ENCODE measurements around the gene TRO.

TRO gene

DNA sequence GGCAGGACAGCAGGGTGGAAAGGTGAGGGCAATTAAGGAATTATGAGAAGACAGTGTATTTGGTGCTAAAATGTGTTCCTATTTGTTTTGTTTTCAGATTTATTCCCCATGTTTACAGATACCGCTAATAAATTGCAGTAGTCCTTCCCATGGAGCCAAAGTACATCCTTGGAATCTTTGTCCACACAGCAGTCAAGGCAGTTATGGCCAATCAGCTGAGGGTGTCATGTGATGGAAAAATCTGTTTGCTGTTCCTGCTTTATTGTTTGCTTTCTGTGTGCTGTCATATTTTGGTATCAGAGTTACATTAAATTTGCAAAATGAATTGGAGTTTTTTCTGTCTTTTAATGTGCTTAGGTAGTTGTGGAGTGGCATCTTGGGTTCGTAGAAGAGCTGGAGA lies 10.5 kb downstream of the TRO start:
- ChIA-PET POLR2A (ENCODE audit: low non-redundant PET) (no interaction called here), CTCF (no interaction called here)
- H3K27ac ChIP-seq, result no peak overlapping the region
- TF ChIP-seq, protein P1, sequence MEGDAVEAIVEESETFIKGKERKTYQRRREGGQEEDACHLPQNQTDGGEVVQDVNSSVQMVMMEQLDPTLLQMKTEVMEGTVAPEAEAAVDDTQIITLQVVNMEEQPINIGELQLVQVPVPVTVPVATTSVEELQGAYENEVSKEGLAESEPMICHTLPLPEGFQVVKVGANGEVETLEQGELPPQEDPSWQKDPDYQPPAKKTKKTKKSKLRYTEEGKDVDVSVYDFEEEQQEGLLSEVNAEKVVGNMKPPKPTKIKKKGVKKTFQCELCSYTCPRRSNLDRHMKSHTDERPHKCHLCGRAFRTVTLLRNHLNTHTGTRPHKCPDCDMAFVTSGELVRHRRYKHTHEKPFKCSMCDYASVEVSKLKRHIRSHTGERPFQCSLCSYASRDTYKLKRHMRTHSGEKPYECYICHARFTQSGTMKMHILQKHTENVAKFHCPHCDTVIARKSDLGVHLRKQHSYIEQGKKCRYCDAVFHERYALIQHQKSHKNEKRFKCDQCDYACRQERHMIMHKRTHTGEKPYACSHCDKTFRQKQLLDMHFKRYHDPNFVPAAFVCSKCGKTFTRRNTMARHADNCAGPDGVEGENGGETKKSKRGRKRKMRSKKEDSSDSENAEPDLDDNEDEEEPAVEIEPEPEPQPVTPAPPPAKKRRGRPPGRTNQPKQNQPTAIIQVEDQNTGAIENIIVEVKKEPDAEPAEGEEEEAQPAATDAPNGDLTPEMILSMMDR (conservative IDR thresholded peaks at IDR 0.05; ENCODE audit: low read depth), result no peak
- DNase-seq (ENCODE audit: low spot score), result no peak

DNA sequence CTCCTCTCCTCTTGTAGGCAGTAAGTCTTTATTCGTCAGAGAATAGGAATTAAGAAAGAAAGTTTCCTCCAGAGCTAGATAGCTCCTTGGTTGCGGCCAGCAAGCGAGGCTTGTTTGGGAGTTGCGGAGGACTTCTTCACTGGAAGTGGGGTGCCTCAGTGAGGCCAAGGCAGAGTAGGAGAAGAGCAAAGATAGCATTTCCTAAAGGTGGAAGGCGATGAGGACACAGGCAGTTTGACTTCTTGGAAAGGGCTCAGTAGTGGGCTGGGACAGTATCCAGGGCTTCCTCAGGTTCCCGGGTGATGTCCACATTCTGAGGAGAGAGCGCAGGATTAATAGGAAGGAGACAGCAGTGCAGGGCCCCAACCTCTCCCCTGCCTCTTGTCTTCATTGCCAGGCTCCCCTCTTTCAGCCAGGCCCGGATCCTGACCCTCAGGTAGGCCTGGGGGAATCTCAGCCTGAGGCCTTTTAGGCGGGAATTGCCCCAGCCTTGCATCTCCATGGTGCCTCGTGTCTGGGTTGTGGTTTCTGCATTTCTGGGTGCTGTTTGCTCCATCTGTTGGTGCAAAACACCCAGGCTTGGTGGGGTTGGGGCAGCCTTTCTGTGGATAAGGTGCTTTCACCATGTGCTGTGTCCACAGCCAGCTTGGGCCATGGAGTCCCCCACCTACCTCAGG lies 12.7 kb downstream of the TRO start:
- ChIA-PET POLR2A (ENCODE audit: low non-redundant PET) (no interaction called here), CTCF (no interaction called here)
- no peak for DNase-seq (ENCODE audit: low spot score)
- TF ChIP-seq, protein P1 (conservative IDR thresholded peaks at IDR 0.05; ENCODE audit: low read depth), result no peak
- H3K27ac ChIP-seq, result no peak overlapping the region

DNA sequence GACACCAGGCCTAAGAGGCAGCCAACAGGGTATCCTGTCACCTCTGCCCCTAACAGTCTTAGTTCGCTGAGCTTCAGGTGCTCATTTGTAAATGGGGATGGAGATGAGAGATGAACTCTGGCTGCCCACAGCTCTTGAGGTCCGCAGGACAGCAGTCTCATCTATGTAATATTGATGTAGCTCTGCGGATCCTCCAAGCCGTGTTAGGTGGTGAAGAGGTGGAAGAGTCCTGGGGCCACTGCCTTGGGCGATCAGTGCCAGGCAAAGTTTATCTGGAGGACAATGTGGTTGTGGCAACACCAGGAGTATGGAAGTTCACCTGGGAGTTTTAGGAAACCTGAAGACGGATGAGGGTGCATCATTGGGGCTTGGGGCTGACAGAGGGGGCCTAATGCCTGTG lies 13.4 kb downstream of the TRO start:
- POLR2A ChIA-PET (ENCODE audit: low non-redundant PET), result no interaction called here
- CTCF ChIA-PET, result no interaction called here
- no peak overlapping the region for H3K27ac ChIP-seq
- TF ChIP-seq, protein P1 (conservative IDR thresholded peaks at IDR 0.05; ENCODE audit: low read depth), result no peak
- DNase-seq (ENCODE audit: low spot score), result no peak

DNA sequence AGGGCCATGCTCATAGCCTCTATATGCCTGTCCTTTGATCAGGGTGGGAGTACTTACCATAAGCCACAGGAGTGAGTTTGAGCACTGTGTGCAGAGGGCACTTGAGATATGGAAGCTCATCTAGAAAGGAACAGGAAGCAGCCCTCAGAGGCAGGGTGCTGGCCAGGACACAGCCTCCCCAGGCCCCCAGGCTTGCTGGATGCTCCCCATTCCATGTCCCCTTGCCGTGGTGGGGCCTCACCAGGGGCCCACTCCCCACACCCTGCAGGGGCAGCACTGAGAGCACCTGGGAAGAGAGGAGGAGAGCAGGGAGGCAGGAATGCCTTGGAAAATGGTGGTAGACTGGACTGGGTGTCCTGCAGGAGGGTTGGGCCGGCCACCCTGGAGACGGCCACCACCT lies 14.3 kb downstream of the TRO start:
- TF ChIP-seq, protein P1 (conservative IDR thresholded peaks at IDR 0.05; ENCODE audit: low read depth), result no peak
- no peak for DNase-seq (ENCODE audit: low spot score)
- POLR2A ChIA-PET (ENCODE audit: low non-redundant PET), result no interaction called here
- CTCF ChIA-PET, result no interaction called here
- H3K27ac ChIP-seq, result no peak overlapping the region

DNA sequence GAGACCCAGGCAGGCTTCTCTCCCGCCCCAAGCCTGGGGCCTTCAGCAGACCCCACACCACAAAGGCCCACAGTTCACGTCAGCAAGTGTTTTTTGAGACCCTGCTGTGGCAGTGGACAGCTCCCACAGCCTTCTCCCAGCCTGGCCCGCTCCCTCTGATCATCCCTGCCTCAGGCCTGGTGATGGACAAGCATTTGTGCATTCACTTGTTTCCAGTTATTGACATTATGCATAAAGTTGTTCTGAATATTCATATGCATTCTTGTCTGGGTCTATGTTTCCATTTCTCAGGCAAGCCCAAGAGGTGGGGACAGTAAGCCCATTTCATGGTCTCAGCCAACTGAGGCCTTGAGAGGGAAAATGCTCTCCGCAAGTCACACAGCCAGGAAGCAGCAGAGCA lies 14.7 kb downstream of the TRO start:
- no peak overlapping the region for H3K27ac ChIP-seq
- CTCF ChIA-PET, result no interaction called here
- TF ChIP-seq, protein P1 (conservative IDR thresholded peaks at IDR 0.05; ENCODE audit: low read depth), result no peak
- no peak for DNase-seq (ENCODE audit: low spot score)
- POLR2A ChIA-PET (ENCODE audit: low non-redundant PET), result no interaction called here

DNA sequence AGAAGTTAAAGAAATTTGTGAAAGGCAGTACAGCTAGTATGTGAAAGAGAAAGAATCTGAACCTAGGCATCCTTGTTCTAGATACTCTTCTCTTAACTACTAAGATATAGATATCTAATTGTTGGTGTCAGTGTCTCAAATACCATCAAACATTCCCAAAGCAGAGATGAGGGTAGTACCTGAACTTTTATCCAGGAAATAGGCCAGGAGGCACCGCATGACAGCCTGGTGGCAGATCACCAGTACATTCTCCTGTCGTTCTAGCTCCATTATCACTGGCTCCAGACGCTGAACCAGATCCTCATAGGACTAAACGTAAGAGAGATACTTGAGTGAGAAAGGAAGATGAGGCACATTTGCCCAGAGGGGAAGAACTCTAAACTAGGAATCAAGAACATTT lies 16.8 kb downstream of the TRO start:
- H3K27ac ChIP-seq, result no peak overlapping the region
- TF ChIP-seq, protein P1 (conservative IDR thresholded peaks at IDR 0.05; ENCODE audit: low read depth), result no peak
- ChIA-PET POLR2A (ENCODE audit: low non-redundant PET) (no interaction called here), CTCF (no interaction called here)
- no peak for DNase-seq (ENCODE audit: low spot score)

DNA sequence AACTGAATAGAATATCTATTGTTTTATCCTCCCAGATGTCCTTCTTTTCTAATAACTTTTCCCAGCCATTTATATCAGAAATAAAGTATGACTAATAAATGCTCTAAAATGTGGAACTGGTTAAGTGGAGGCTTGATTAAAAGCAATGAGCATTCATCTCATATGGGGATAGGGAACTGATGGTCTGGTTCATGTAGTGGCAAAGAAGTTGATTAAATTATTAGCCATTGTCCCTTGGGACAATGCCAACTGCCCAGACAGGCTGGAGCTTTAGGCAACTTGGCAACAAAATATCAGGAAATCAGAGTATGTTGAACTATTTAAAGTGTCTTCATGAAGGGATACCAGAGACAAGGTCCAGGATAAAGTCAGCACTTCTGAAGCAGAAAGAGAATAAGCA lies 24.2 kb downstream of the TRO start:
- TF ChIP-seq, protein P1 (conservative IDR thresholded peaks at IDR 0.05; ENCODE audit: low read depth), result no peak
- DNase-seq (ENCODE audit: low spot score), result no peak
- ChIA-PET CTCF (no interaction called here), POLR2A (ENCODE audit: low non-redundant PET) (no interaction called here)
- no peak overlapping the region for H3K27ac ChIP-seq

All from RWPE1 (cell line).